Measurements from ENCODE around the gene NUBP2. TPM values are rescaled to one million over a fixed set of nuclear protein-coding genes. Genes with fewer than 3 reads are reported as not detected.

The NUBP2 gene
- total RNA-seq, 1 experiment from 2014 or later, result 76.6 TPM

- Histone ChIP-seq H3K4me3 (ENCODE audit: low read depth, low read length, poor library complexity, severe bottlenecking) (no peak overlapping the region), H3K9me3 (ENCODE audit: low read depth, low read length, poor library complexity, severe bottlenecking) (no peaks in the 10 kb centered on the region), H3K4me1 (ENCODE audit: insufficient read depth, low read length, poor library complexity, severe bottlenecking) (no peaks in the 10 kb centered on the region), H3K27ac (ENCODE audit: low read depth, low read length, poor library complexity, severe bottlenecking) (no peak overlapping the region), H3K36me3 (ENCODE audit: insufficient read depth, low read length, poor library complexity, severe bottlenecking) (peaks cover 10% of the 10 kb centered on the region), H3K27me3 (replicated peaks; ENCODE audit: insufficient read depth, low read depth, low read length, poor library complexity) (no peaks in the 10 kb centered on the region)
- CTCF ChIA-PET, result no interaction called here
- BruUV-seq (replicated peaks), result no TSS peak
- TF ChIP-seq CTCF (conservative IDR thresholded peaks at IDR 0.05; ENCODE audit: low read depth, low read length) (no peak), EZH2 (IDR thresholded peaks at IDR 0.05; ENCODE audit: borderline replicate concordance, low read depth, low read length, poor library complexity, severe bottlenecking) (no peak)
- POLR2A ChIA-PET (ENCODE audit: low non-redundant PET), result no interaction called here
- intact Hi-C loops (cut with micrococcal nuclease; ENCODE audit: unreplicated experiment), result no loop called here
- DNase-seq (ENCODE audit: low spot score), result no peak
Observed at GRCh38 chr16:1743376-1744337, 39.1 kb upstream of the NUBP2 start.

- H3K27me3 ChIP-seq (replicated peaks; ENCODE audit: insufficient read depth, low read depth, low read length, poor library complexity), result no peaks in the 10 kb centered on the region
- intact Hi-C loops (cut with micrococcal nuclease; ENCODE audit: unreplicated experiment), result no loop called here
- TF ChIP-seq EZH2 (IDR thresholded peaks at IDR 0.05; ENCODE audit: borderline replicate concordance, low read depth, low read length, poor library complexity, severe bottlenecking) (no peak), CTCF (conservative IDR thresholded peaks at IDR 0.05; ENCODE audit: low read depth, low read length) (no peak)
- no peaks in the 10 kb centered on the region for H3K9me3 ChIP-seq (ENCODE audit: low read depth, low read length, poor library complexity, severe bottlenecking)
- H3K36me3 ChIP-seq (ENCODE audit: insufficient read depth, low read length, poor library complexity, severe bottlenecking), result peaks cover 10% of the 10 kb centered on the region
- CTCF ChIA-PET, result no interaction called here
- DNase-seq (ENCODE audit: low spot score), result no peak
- BruUV-seq (replicated peaks), result no TSS peak
- no peak overlapping the region for H3K27ac ChIP-seq (ENCODE audit: low read depth, low read length, poor library complexity, severe bottlenecking)
- H3K4me1 ChIP-seq (ENCODE audit: insufficient read depth, low read length, poor library complexity, severe bottlenecking), result no peaks in the 10 kb centered on the region
- POLR2A ChIA-PET (ENCODE audit: low non-redundant PET), result no interaction called here
- H3K4me3 ChIP-seq (ENCODE audit: low read depth, low read length, poor library complexity, severe bottlenecking), result no peak overlapping the region
Observed at GRCh38 chr16:1744338-1744840, 38.4 kb upstream of the NUBP2 start.

DNA sequence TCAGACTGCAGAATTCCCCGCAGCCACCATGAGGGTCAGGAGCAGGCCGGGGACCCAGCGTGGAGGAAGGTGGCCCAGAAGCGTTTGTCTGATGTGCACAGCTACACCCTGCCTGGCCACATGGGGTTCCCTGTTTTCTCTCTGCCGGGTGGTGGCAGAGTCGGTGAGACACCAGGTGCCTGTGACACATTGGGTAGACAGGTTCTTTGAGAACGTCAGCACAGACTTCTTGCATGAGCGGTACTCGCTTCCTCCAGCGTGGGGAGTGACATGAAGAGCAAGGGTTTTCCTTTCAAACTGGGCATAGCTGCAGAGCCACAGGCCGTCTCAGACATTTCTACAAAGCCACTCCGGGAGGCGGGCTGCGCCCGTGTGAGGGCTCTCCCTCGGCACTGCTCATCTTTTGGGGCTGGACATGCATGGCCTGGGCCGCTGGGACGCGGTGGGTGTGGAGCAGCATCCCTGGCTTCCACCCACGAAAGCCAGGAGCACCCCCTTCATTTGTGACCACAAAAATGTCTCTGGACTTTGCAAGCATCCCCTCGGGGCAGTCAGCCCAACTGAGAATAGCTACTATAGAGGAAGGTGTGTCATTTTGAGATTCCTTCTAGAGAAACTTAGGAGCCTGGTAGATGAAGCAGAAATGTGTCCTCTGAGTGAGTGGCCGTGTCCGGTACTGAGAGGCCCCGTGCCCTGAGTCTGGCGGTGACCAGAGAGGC, 37.4 kb upstream of the NUBP2 start:
- no peak overlapping the region for H3K4me3 ChIP-seq (ENCODE audit: low read depth, low read length, poor library complexity, severe bottlenecking)
- no peak for DNase-seq (ENCODE audit: low spot score)
- intact Hi-C loops (cut with micrococcal nuclease; ENCODE audit: unreplicated experiment), result no loop called here
- TF ChIP-seq CTCF (conservative IDR thresholded peaks at IDR 0.05; ENCODE audit: low read depth, low read length) (no peak), EZH2 (IDR thresholded peaks at IDR 0.05; ENCODE audit: borderline replicate concordance, low read depth, low read length, poor library complexity, severe bottlenecking) (no peak)
- BruUV-seq (replicated peaks), result no TSS peak
- peaks cover 14% of the 10 kb centered on the region for H3K36me3 ChIP-seq (ENCODE audit: insufficient read depth, low read length, poor library complexity, severe bottlenecking)
- H3K9me3 ChIP-seq (ENCODE audit: low read depth, low read length, poor library complexity, severe bottlenecking), result no peaks in the 10 kb centered on the region
- CTCF ChIA-PET, result no interaction called here
- H3K27ac ChIP-seq (ENCODE audit: low read depth, low read length, poor library complexity, severe bottlenecking), result no peak overlapping the region
- H3K27me3 ChIP-seq (replicated peaks; ENCODE audit: insufficient read depth, low read depth, low read length, poor library complexity), result no peaks in the 10 kb centered on the region
- H3K4me1 ChIP-seq (ENCODE audit: insufficient read depth, low read length, poor library complexity, severe bottlenecking), result no peaks in the 10 kb centered on the region
- POLR2A ChIA-PET (ENCODE audit: low non-redundant PET), result no interaction called here
